Effector memory CD8-positive, alpha-beta T cell (primary cell): Measurements from ENCODE around the gene RTEL1.
"Not testable (repeated sequence)": the region's sequence is repeated elsewhere in the genome, so short reads cannot be mapped to it uniquely, and the experiment has no call there.

ENCODE experiments used
- ATAC-seq: fragments of 150-1000 bp; cut with Tn5 transposase; replicated peaks from 2 replicates; pipeline ENCODE4 v1.10.0; 2021; ENCODE audit warnings: mild to moderate bottlenecking, moderate library complexity
- DNase-seq, 3 experiments: peaks; one replicate each; pipeline ENCODE4 v3.0.0; 2021
- H3K27ac Mint-ChIP-seq, 2 donors: one replicate each; pipeline ENCODE4 v1.8.0; 2022; ENCODE audit warnings: mild to moderate bottlenecking in 2 of 2, mixed read lengths in 2 of 2, moderate library complexity in 2 of 2
- H3K27me3 Mint-ChIP-seq, 2 donors: one replicate each; pipeline ENCODE4 v1.8.0; 2022; ENCODE audit warnings: mixed read lengths in 2 of 2
- H3K36me3 Mint-ChIP-seq: one replicate; pipeline ENCODE4 v1.8.0; 2022; ENCODE audit warnings: mild to moderate bottlenecking, moderate library complexity, mixed read lengths; ENCODE audit not compliant: insufficient read depth
- H3K4me1 Mint-ChIP-seq, 2 donors: one replicate each; pipeline ENCODE4 v1.8.0; 2022; ENCODE audit warnings: low read depth in 2 of 2, mixed read lengths in 2 of 2
- H3K4me3 Mint-ChIP-seq, 2 donors: one replicate each; pipeline ENCODE4 v1.8.0; 2022; ENCODE audit warnings: mild to moderate bottlenecking in 2 of 2, mixed read lengths in 2 of 2, moderate library complexity in 2 of 2
- H3K9me3 Mint-ChIP-seq, 2 donors: one replicate each; pipeline ENCODE4 v1.8.0; 2022; ENCODE audit warnings: mixed read lengths in 2 of 2

RTEL1 gene

DNA sequence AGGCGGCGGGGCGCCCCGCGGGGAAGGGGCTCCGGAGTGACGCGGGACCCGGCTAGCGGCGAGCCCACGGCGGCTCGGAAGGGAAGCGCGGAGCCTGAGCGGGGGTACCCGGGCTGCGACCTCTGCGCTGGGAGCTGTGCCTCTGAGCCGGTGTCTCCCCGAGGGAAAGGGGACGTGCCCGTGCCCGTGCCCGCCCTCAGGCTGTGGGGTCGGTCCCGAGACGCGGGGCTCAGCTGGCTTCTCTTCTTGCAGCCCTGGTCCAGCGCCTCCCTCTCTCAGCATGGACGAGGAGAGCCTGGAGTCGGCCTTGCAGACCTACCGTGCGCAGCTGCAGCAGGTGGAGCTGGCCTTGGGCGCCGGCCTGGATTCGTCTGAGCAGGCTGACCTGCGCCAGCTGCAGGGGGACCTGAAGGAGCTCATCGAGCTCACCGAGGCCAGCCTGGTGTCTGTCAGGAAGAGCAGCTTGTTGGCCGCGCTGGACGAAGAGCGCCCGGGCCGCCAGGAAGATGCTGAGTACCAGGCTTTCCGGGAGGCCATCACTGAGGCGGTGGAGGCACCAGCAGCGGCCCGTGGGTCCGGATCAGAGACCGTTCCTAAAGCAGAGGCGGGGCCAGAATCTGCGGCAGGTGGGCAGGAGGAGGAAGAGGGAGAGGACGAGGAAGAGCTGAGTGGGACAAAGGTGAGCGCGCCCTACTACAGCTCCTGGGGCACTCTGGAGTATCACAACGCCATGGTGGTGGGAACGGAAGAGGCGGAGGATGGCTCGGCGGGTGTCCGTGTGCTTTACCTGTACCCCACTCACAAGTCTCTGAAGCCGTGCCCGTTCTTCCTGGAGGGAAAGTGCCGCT lies 50.4 kb downstream of the RTEL1 start:
- no peak for DNase-seq

DNA sequence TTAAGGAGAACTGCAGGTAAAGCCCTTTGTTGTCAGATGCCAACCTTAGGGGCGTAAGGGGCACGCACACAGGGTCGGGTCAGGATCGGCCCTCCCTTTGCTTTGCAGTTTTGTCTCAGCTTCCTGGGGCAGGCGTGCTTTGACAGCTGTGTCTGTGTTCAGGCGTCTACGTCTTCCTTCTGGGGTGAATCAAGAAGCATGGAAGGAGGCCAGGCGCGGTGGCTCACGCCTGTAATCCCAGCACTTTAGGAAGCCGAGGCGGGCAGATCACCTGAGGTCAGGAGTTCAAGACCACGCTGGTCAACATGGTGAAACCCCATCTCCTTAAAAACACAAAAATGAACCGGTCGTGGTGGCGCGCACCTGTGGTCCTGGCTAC lies 51.0 kb downstream of the RTEL1 start:
- H3K36me3 Mint-ChIP-seq, result peaks cover 63% of the 10 kb centered on the region
- H3K27ac Mint-ChIP-seq, result peak overlapping the region; percentile 52 to 94
- peaks cover 37 to 38% of the 10 kb centered on the region in 2 donors for H3K4me1 Mint-ChIP-seq
- no peaks in the 10 kb centered on the region for H3K9me3 Mint-ChIP-seq
- DNase-seq (no peak), ATAC-seq (no peak)
- H3K4me3 Mint-ChIP-seq, result peak overlapping the region; percentile 85 to 87
- no peaks in the 10 kb centered on the region for H3K27me3 Mint-ChIP-seq

More for the DNA sequence above, 50.4 kb downstream of the RTEL1 start:
- Mint-ChIP-seq H3K27ac (peak overlapping the region; percentile 52 to 94), H3K9me3 (no peaks in the 10 kb centered on the region), H3K4me1 (peaks cover 37 to 38% of the 10 kb centered on the region in 2 donors), H3K36me3 (peaks cover 65% of the 10 kb centered on the region), H3K4me3 (peak overlapping the region; percentile 85 to 87), H3K27me3 (no peaks in the 10 kb centered on the region)
- ATAC-seq, result peak; percentile 23

DNA sequence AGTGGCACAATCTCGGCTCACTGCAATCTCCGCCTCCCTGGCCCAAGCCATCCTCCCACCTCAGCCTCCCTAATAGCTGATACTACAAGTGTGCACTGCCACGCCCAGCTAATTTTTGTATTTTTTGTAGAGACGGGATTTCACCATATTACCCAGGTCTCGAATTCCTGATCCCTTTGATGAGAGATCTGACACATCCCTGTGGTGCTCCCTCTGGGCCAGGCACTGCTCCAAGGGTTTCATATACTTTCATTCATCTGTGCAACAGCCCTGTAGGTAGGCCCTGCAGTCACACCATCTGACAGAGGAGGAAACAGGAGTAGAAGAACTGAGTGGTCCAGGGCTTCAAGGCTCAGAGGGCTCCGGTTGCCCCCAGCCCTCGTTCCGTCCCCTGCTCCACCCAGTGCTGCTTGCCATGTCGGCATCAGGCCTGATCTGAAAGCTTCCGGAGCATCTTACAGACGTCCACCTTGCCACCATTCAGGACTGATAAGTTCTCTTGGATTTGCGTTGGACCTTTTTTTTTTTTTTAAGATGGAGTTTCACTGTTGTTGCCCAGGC lies 53.1 kb downstream of the RTEL1 start:
- Mint-ChIP-seq H3K27me3 (no peaks in the 10 kb centered on the region), H3K4me1 (peaks cover 42 to 48% of the 10 kb centered on the region in 2 donors), H3K9me3 (no peaks in the 10 kb centered on the region), H3K4me3 (peak overlapping the region in 1 of 2 donors; percentile 52), H3K27ac (peak overlapping the region; percentile 49 to 69), H3K36me3 (peaks cover 60% of the 10 kb centered on the region)
- ATAC-seq (no peak), DNase-seq (no peak)

DNA sequence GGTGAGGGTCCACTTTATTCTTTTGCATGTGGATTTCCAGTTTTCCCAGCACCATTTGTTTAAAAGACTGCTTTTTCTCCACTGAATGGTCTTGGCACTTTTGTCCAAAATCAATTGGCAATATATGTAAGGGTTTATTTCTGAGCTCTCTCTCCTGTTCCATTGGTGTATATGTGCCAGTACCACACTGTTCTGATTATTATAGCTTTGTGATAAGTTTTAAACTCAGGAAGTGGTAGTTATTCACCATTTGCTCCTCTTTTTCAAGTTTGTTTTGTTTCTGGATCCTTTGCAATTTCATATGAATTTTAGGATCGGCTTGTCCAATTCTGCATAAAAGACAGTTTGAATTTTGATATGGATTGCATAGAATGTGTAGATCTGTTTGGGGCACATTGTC lies 54.1 kb downstream of the RTEL1 start:
- H3K9me3 Mint-ChIP-seq, result no peaks in the 10 kb centered on the region
- peak overlapping the region in 1 of 2 donors; percentile 78 for H3K27ac Mint-ChIP-seq
- peaks cover 64% of the 10 kb centered on the region for H3K36me3 Mint-ChIP-seq
- H3K4me1 Mint-ChIP-seq, result peaks cover 39 to 47% of the 10 kb centered on the region in 2 donors
- ATAC-seq (no peak), DNase-seq (no peak)
- no peaks in the 10 kb centered on the region for H3K27me3 Mint-ChIP-seq
- peak overlapping the region in 1 of 2 donors; percentile 16 for H3K4me3 Mint-ChIP-seq

DNA sequence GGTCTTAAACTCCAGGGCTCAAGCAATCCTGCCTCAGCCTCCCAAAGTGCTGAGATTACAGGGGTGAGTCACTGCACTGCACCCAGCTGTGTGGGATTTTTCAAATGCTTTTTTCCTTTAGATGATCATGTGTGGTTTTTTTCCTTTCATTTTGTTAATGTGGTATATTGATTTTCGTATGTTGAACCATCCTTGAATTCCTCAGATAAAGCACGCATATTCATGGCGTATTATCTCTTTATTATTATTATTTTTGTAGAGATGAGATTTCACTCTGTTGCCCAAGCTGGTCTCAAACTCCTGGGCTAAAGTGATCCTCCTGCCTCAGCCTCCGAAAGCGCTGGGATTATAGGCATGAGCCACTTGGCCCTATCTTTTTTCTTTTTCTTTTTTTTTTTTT lies 56.7 kb downstream of the RTEL1 start:
- ATAC-seq, result no peak
- H3K4me1 Mint-ChIP-seq, result peaks cover 34 to 49% of the 10 kb centered on the region in 2 donors

DNA sequence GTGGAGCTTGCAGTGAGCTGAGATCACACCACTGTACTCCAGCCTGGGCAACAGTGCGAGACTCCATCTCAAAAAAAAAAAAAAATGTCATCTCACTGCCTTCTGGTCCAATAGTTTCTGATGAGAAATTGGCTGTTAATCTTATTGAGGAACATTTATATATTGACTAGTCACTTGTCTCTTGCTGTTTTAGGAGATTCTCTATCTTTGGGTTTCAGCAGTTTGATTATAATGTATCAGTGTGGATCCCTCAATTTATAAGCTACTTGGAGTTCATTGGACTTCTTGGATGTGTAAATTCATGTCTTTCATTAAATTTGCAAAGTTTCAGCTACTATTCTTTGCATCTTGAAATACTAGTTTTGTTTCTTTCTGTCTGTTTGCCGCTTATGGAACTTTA lies 60.9 kb downstream of the RTEL1 start:
- Mint-ChIP-seq H3K4me1 (peaks cover 29 to 48% of the 10 kb centered on the region in 2 donors), H3K4me3 (no peak overlapping the region), H3K9me3 (no peaks in the 10 kb centered on the region), H3K27ac (no peak overlapping the region), H3K27me3 (no peaks in the 10 kb centered on the region), H3K36me3 (peaks cover 60% of the 10 kb centered on the region)
- no peak for ATAC-seq
- DNase-seq, result no peak

More for the DNA sequence above, 56.7 kb downstream of the RTEL1 start:
- H3K9me3 Mint-ChIP-seq, result no peaks in the 10 kb centered on the region
- no peak overlapping the region for H3K27ac Mint-ChIP-seq
- DNase-seq, result no peak
- peaks cover 71% of the 10 kb centered on the region for H3K36me3 Mint-ChIP-seq
- no peaks in the 10 kb centered on the region for H3K27me3 Mint-ChIP-seq
- H3K4me3 Mint-ChIP-seq, result no peak overlapping the region

DNA sequence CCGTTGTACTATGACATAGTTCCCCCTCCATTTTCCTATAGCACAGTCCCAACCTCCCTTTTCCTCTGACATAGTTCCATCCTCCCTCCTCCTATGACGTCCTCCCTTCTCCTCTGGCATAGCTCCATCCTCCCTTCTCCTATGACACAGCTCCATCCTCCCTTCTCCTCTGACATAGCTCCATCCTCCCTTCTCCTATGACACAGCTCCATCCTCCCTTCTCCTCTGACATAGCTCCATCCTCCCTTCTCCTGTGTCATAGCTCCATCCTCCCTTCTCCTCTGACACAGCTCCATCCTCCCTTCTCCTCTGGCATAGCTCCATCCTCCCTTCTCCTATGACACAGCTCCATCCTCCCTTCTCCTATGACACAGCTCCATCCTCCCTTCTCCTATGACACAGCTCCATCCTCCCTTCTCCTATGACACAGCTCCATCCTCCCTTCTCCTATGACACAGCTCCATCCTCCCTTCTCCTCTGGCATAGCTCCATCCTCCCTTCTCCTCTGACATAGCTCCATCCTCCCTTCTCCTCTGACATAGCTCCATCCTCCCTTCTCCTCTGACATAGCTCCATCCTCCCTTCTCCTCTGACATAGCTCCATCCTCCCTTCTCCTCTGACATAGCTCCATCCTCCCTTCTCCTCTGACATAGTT lies 65.0 kb downstream of the RTEL1 start:
- H3K9me3 Mint-ChIP-seq, DNase-seq, H3K4me3 Mint-ChIP-seq, ATAC-seq, H3K27me3 Mint-ChIP-seq: not testable (repeated sequence)
- H3K4me1 Mint-ChIP-seq, result peaks cover 21 to 30% of the 10 kb centered on the region in 2 donors
- peaks cover 34% of the 10 kb centered on the region for H3K36me3 Mint-ChIP-seq
- H3K27ac Mint-ChIP-seq, result peak overlapping the region in 1 of 2 donors; percentile 86

DNA sequence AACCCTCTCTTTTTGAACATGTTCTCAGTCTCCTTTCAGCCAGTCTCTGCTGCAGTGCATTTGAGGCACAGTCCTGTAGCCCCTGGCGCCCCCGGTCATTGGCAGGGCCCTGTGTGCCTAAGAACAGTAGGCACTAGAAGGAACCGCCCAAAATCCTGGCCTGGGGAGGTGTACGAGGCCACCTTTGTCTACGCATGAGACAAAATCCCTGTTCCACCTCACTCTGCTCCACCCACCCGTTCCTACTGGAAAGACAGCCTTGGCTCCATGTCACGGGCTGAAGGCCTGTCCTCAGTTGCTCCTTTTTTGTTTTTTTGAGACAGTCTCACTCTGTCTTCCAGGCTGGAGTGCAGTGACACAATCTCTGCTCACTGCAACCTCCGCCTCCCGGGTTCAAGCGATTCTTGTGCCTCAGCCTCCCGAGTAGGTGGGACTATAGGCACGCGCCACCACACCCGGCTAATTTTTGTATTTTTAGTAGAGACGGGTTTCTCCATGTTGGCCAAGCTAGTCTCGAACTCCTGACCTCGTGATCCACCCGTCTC lies 72.1 kb downstream of the RTEL1 start:
- ATAC-seq, DNase-seq, H3K27ac Mint-ChIP-seq, H3K27me3 Mint-ChIP-seq, H3K9me3 Mint-ChIP-seq, H3K4me3 Mint-ChIP-seq: not testable (repeated sequence)
- Mint-ChIP-seq H3K4me1 (peaks cover 29 to 30% of the 10 kb centered on the region in 2 donors), H3K36me3 (peaks cover 15% of the 10 kb centered on the region)

DNA sequence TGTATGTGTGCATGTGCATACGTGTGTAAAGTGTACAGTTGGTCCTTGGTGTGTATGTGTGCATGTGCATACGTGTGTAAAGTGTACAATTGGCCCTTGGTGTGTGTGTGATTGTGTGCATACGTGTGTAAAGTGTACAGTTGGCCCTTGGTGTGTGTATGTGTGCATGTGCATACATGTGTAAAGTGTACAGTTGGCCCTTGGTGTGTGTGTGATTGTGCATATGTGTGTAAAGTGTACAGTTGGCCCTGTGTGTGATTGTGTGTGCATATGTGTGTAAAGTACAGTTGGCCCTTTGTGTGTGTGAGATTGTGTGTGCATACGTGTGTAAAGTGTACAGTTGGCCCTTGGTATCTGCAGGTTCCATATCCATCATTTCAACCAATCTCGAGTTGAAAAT lies 73.3 kb downstream of the RTEL1 start:
- no peak overlapping the region for H3K27ac Mint-ChIP-seq

DNA sequence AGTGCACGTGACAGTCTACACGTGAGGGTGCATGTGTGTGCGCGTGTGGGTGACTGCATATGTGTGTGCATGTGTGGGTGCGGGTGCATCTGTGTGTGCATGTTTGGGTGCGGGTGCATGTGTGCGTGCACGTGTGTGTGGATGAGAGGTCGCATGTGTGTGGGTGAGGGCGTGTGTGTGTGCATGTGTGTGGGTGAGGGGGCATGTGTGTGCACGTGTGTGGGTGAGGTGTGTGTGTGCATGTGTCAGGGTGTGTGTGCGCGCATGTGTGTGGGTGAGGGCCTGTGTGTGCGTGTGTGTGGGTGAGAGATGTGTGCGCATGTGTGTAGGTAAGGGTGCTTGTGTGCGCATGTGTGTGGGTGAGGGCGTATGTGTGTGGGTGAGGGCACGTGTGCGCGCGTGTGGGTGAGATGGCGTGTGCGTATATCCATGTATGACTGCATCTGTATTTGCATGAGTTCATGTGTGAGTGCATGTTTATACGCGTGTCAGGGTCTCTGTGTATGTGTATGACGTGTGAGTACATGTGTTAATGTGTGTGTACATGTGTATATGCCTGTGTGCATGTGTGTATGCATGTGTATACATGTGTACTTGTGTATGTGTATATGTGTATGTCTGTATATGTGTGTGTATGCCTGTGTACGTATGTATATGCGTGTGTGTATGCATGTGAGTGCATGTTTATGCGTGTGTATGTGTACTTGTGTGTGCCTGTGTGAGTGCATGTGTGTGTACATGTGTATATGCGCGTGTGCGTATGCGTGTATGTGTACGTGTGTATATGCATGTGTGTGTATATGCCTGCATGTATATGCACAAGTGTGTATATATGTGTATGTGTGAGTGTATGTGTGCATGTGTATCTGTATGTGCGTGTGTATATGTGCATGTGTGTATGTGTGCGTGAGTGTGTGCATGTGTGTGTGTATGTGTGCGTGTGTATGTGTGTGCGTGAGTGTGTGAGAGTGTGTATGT lies 74.3 kb downstream of the RTEL1 start:
- ATAC-seq, result no peak
- no peaks in the 10 kb centered on the region for H3K9me3 Mint-ChIP-seq

More for the DNA sequence above, 73.3 kb downstream of the RTEL1 start:
- ATAC-seq (no peak), DNase-seq (no peak)
- Mint-ChIP-seq H3K27me3 (no peaks in the 10 kb centered on the region), H3K4me3 (no peak overlapping the region), H3K9me3 (no peaks in the 10 kb centered on the region), H3K36me3 (peaks cover 25% of the 10 kb centered on the region), H3K4me1 (peaks cover 40 to 41% of the 10 kb centered on the region in 2 donors)

DNA sequence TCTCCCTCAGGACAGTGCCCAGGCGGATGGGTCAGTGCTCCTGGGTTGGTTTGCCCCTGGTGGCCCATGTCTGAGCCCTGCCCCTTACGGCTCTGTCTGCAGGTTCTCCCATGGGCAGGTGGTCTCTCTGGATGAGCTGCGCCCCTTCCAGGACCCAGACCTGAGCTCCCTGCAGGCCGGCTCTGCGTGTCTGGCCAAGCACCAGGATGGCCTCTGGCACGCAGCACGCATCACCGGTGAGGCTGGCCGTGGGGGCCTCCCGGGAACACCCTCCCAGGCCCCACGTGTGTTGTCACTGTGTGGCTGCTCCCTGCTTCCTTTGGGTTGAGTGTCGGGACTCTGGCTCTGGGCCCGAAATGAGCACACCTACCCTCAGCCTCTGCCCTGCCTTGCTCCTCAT lies 75.0 kb downstream of the RTEL1 start:
- Mint-ChIP-seq H3K27ac (no peak overlapping the region), H3K4me3 (no peak overlapping the region), H3K36me3 (peaks cover 36% of the 10 kb centered on the region), H3K27me3 (no peaks in the 10 kb centered on the region), H3K9me3 (no peaks in the 10 kb centered on the region), H3K4me1 (peaks cover 30 to 35% of the 10 kb centered on the region in 2 donors)
- no peak for DNase-seq
- no peak for ATAC-seq

More for the DNA sequence above, 74.3 kb downstream of the RTEL1 start:
- no peak overlapping the region for H3K27ac Mint-ChIP-seq
- no peaks in the 10 kb centered on the region for H3K27me3 Mint-ChIP-seq
- no peak overlapping the region for H3K4me3 Mint-ChIP-seq
- H3K4me1 Mint-ChIP-seq, result peaks cover 34 to 35% of the 10 kb centered on the region in 2 donors
- DNase-seq, result no peak
- peaks cover 35% of the 10 kb centered on the region for H3K36me3 Mint-ChIP-seq

DNA sequence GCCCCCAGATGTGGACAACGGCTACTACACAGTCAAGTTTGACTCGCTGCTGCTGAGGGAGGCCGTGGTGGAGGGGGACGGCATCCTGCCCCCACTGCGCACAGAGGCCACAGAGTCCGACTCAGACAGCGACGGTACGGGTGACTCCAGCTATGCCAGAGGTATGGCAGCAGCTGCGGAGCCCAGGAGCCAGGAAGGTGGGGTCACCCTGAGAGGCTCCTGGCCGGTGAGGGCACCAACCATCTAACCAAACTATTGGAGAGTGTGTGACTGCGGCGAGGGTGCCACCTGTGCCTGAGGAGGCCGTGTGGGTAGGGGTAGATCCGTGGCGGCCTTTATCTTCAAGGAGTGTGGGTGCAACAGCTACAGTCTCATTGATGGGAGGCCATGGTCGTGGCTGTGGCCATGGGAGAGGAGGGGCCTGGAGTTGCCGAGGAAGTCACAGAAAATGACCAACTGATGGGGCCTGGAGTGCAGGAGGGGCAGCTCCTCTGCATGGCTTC lies 75.5 kb downstream of the RTEL1 start:
- H3K4me3 Mint-ChIP-seq, result no peak overlapping the region

More for the DNA sequence above, 75.5 kb downstream of the RTEL1 start:
- peaks cover 41% of the 10 kb centered on the region for H3K36me3 Mint-ChIP-seq
- no peak for DNase-seq
- H3K27me3 Mint-ChIP-seq, result no peaks in the 10 kb centered on the region
- H3K4me1 Mint-ChIP-seq, result peaks cover 30% of the 10 kb centered on the region in 2 donors
- no peak for ATAC-seq
- H3K27ac Mint-ChIP-seq, result peak overlapping the region in 1 of 2 donors; percentile 42
- H3K9me3 Mint-ChIP-seq, result no peaks in the 10 kb centered on the region
